ENCODE measurements around the gene MMP24. TPM values are rescaled to one million over a fixed set of nuclear protein-coding genes. Genes with fewer than 3 reads are reported as not detected.

The MMP24 gene
- total RNA-seq, 5 donors from 2014 or later (not counting 1 experiment from before 2014, with no cell fraction given) = 0.15 to 0.49 (median 0.16) TPM; not detected in 2

DNA sequence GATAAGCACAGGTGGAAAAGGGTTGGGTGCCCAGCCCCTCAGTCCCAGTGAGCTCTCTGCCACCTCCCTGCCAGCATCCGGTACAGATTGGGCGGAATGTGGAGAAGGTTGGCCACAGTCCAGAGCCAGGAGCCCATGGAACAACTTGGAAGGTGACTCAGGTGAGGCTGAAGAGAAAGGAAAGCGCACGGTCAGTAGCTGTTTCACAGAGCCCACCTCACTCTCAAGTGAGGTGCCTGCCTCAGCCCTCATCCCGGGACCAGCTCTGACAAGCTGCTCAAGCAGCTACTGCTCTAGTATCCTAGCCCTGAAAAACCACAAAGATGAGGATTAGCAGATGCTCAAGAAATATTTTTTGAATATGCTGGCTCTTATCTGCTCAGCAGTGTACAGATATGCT is 52.5 kb downstream of the MMP24 start:
- Mint-ChIP-seq H3K9me3 (no peaks in the 10 kb centered on the region), H3K4me3 (peak overlapping the region; percentile 90 to 95 (median 93)), H3K27me3 (no peaks in the 10 kb centered on the region), H3K27ac (peak overlapping the region; percentile 81 to 84), H3K36me3 (peaks cover 28% of the 10 kb centered on the region), H3K4me1 (peaks cover 28 to 43% (median 31%) of the 10 kb centered on the region in 3 donors)
- Histone ChIP-seq H3K27ac (ENCODE audit: low read length) (peak overlapping the region; percentile 94), H3K4me1 (ENCODE audit: control insufficient read depth in 1 of 2, extremely low read depth in 1 of 2, insufficient read depth in 2 of 2, low read length in 2 of 2) (peaks cover 6 to 45% of the 10 kb centered on the region in 2 experiments), H3K9me3 (no peaks in the 10 kb centered on the region), H3K27me3 (replicated peaks in 1 of 2; ENCODE audit: control insufficient read depth in 2 of 2, extremely low read depth in 1 of 2, insufficient read depth in 2 of 2, low read length in 1 of 2) (no peaks in the 10 kb centered on the region), H3K36me3 (ENCODE audit: control insufficient read depth in 2 of 2, extremely low read depth in 1 of 2, insufficient read depth in 1 of 2, low read length in 1 of 2) (peaks cover 7 to 47% of the 10 kb centered on the region in 2 donors), H3K4me3 (ENCODE audit: control insufficient read depth in 1 of 2, extremely low read depth in 1 of 2, low read length in 1 of 2) (no peak overlapping the region)
- 96% methylated on average over 3 of the region's 5 CpGs for WGBS (ENCODE audit: insufficient coverage)
- DNase-seq (no peak), ATAC-seq (replicated peaks in 1 of 4) (no peak)
- ChIA-PET CTCF (interaction anchor here (0.5 to 3.4 kb wide), 2 partner anchors 134 to 202 kb away, joined by 3 to 19 read pairs; no protein-coding TSS in a partner anchor), POLR2A (no interaction called here)

DNA sequence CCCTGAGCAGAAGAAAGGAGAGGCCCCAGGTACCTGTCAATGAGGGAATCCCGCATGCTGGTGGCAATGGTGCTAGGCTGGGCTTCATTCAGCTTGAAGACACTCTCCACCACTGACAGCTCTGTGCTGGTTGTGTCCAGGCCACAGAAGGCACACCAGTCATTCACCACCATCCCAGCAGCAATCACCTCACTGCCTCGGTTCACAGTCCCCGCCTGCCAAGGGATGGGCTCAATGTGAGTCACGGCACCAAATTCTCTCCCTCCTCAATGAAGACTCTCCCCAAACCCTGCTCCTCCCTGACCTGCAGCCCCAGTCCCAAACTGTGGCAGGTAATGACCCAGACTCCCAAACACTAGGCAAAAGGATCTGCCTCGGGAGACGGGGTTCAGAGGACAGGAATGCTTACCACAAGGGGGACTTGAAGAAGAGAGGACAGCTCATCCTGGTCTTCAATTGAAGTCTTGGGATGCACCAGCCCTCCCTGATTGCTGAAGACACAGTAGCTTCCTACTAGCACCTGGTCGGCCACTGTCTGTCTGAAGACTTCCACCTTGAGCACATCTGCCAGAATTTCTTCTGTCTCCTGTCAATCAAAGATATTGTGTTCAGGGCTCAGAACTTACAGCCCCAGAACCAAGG is 53.2 kb downstream of the MMP24 start:
- Histone ChIP-seq H3K4me3 (ENCODE audit: control insufficient read depth in 1 of 2, extremely low read depth in 1 of 2, low read length in 1 of 2) (no peak overlapping the region), H3K9me3 (no peaks in the 10 kb centered on the region), H3K36me3 (ENCODE audit: control insufficient read depth in 2 of 2, extremely low read depth in 1 of 2, insufficient read depth in 1 of 2, low read length in 1 of 2) (peaks cover 3 to 44% of the 10 kb centered on the region in 2 donors), H3K27me3 (replicated peaks in 1 of 2; ENCODE audit: control insufficient read depth in 2 of 2, extremely low read depth in 1 of 2, insufficient read depth in 2 of 2, low read length in 1 of 2) (no peaks in the 10 kb centered on the region), H3K4me1 (ENCODE audit: control insufficient read depth in 1 of 2, extremely low read depth in 1 of 2, insufficient read depth in 2 of 2, low read length in 2 of 2) (peaks cover 6 to 49% of the 10 kb centered on the region in 2 experiments), H3K27ac (ENCODE audit: low read length) (no peak overlapping the region)
- POLR2A ChIA-PET = no interaction called here
- Mint-ChIP-seq H3K4me3 (peak overlapping the region in 1 of 3 donors; percentile 22), H3K4me1 (peaks cover 29 to 44% (median 33%) of the 10 kb centered on the region in 3 donors), H3K27ac (peak overlapping the region in 1 of 2 donors; percentile 3), H3K27me3 (no peaks in the 10 kb centered on the region), H3K36me3 (peaks cover 28% of the 10 kb centered on the region), H3K9me3 (no peaks in the 10 kb centered on the region)
- no peak for DNase-seq
- WGBS (ENCODE audit: insufficient coverage) = 100% methylated on average over 3 of the region's 7 CpGs
- no peak for ATAC-seq (replicated peaks in 1 of 4)
- CTCF ChIA-PET = interaction anchor here in 1 of 2 donors (0.5 kb wide), 1 partner anchor 203 kb away, joined by 3 read pairs; no protein-coding TSS in a partner anchor

DNA sequence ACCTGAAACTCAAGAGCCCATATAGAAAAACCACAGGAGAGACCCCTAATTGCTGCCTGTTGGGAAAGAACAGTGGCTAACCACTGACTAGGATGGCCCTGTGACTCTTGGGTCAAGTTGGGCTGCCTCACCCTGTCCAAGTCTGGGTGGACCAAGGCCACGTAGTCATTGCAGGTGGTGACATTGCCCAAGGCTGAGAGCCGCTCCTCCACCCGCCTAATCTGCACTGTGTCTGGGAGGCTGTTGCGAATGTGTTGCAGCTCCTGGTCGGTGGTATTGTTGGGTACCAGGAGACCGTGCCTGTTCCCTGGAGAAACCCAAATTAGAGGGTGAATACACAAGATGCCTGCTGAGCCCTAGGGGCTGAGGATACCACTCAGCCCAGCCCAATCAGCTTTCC is 54.0 kb downstream of the MMP24 start:
- no peak overlapping the region for H3K4me3 Mint-ChIP-seq
- Histone ChIP-seq H3K4me1 (ENCODE audit: control insufficient read depth in 1 of 2, extremely low read depth in 1 of 2, insufficient read depth in 2 of 2, low read length in 2 of 2) (peaks cover 6 to 51% of the 10 kb centered on the region in 2 experiments), H3K9me3 (no peaks in the 10 kb centered on the region), H3K27ac (ENCODE audit: low read length) (no peak overlapping the region), H3K4me3 (ENCODE audit: control insufficient read depth in 1 of 2, extremely low read depth in 1 of 2, low read length in 1 of 2) (no peak overlapping the region), H3K27me3 (replicated peaks in 1 of 2; ENCODE audit: control insufficient read depth in 2 of 2, extremely low read depth in 1 of 2, insufficient read depth in 2 of 2, low read length in 1 of 2) (no peaks in the 10 kb centered on the region), H3K36me3 (ENCODE audit: control insufficient read depth in 2 of 2, extremely low read depth in 1 of 2, insufficient read depth in 1 of 2, low read length in 1 of 2) (peaks cover 3 to 37% of the 10 kb centered on the region in 2 donors)
- ATAC-seq (replicated peaks in 1 of 4) (no peak), DNase-seq (no peak)
- no peaks in the 10 kb centered on the region for H3K27me3 Mint-ChIP-seq
- H3K4me1 Mint-ChIP-seq = peaks cover 36 to 50% (median 42%) of the 10 kb centered on the region in 3 donors
- H3K27ac Mint-ChIP-seq = peak overlapping the region in 1 of 2 donors; percentile 40
- ChIA-PET CTCF (interaction anchor here in 1 of 2 donors (0.7 kb wide), 1 partner anchor 25 kb away, joined by 4 read pairs; no protein-coding TSS in a partner anchor), POLR2A (no interaction called here)
- H3K36me3 Mint-ChIP-seq = peaks cover 28% of the 10 kb centered on the region
- 98% methylated on average over 5 of the region's 6 CpGs for WGBS (ENCODE audit: insufficient coverage)
- H3K9me3 Mint-ChIP-seq = no peaks in the 10 kb centered on the region

DNA sequence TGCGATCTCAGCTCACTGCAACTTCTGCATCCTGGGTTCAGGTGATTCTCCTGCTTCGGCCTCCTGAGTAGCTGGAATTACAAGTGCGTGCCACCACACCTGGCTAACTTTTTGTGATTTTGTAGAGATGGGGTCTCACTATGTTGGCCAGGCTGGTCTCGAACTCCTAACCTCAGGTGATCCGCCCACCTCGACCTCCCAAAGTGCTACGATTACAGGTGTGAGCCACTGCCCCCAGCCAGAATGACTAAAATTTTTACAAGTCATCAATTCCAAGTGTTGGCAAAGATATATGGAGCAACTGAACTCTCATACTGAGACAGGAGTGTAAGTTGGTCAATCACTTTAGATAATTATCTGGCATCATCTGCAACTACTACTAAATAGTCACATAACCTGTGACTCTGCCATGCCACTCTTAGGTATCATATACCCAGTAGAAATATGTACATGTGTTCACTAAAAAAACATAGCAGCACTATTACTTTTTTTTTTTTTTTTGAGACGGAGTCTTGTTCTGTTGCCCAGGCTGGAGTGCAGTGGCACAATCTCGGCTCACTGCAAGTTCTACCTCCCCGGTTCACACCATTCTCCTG is 55.1 kb downstream of the MMP24 start:
- CTCF ChIA-PET = no interaction called here
- no peaks in the 10 kb centered on the region for H3K27me3 ChIP-seq (replicated peaks in 1 of 2; ENCODE audit: control insufficient read depth in 2 of 2, extremely low read depth in 1 of 2, insufficient read depth in 2 of 2, low read length in 1 of 2)
- no peak for DNase-seq
- no peaks in the 10 kb centered on the region for H3K9me3 ChIP-seq
- peaks cover 6 to 40% of the 10 kb centered on the region in 2 experiments for H3K4me1 ChIP-seq (ENCODE audit: control insufficient read depth in 1 of 2, extremely low read depth in 1 of 2, insufficient read depth in 2 of 2, low read length in 2 of 2)
- POLR2A ChIA-PET = no interaction called here
- no peak overlapping the region for H3K4me3 ChIP-seq (ENCODE audit: control insufficient read depth in 1 of 2, extremely low read depth in 1 of 2, low read length in 1 of 2)
- no peaks in the 10 kb centered on the region for H3K9me3 Mint-ChIP-seq
- H3K27ac ChIP-seq (ENCODE audit: low read length) = no peak overlapping the region
- peaks cover 3 to 32% of the 10 kb centered on the region in 2 donors for H3K36me3 ChIP-seq (ENCODE audit: control insufficient read depth in 2 of 2, extremely low read depth in 1 of 2, insufficient read depth in 1 of 2, low read length in 1 of 2)
- no peak for ATAC-seq (replicated peaks in 1 of 4)
- WGBS (ENCODE audit: insufficient coverage) = no CpG with 5 or more reads among the region's 10 CpGs
- no peak overlapping the region for H3K27ac Mint-ChIP-seq
- H3K4me1 Mint-ChIP-seq = peaks cover 37 to 50% (median 48%) of the 10 kb centered on the region in 3 donors
- H3K4me3 Mint-ChIP-seq = no peak overlapping the region
- H3K27me3 Mint-ChIP-seq = no peaks in the 10 kb centered on the region
- H3K36me3 Mint-ChIP-seq = peaks cover 28% of the 10 kb centered on the region

DNA sequence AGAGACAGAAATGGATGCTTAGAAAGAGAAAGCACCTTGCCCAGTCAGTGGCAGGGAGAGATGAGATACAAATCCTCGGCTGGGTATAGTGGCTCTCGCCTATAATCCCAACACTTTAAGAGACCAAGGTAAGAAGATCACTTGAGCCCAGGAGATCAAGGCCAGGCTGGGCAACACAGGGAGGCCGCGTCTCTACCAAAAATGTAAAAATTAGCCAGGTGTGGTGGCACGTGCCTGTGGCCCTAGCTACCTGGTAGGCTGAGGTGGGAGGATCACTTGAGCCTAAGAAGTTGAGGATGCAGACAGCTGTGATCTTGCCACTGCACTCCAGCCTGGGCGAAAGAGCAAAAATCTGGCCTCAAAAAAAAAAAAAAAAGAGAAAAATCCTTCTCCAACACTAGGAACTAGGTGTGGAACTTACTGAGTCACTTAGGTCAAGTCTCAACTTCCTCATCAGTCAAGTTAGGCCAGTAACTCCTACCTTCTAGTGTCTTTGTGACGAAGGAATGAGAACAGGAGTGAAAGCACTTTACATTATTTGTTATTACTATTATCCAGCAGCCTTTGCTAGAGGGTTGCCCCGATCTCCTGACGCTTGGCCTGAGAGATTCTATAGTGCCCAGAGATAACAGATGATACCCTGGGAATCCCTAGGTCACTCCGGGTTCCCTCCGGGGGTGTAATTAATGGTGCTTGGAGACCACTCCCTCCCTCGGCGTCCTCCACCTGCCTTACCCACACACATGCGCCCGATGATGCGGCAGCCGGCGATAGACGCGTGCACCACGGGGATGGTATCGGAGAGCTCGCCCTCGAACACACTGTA is 57.2 kb downstream of the MMP24 start:
- DNase-seq (peak in 1 of 35 experiments; percentile 30), ATAC-seq (replicated peaks in 1 of 4) (peak in 1 of 4 experiments; percentile 57)
- peaks cover 6 to 27% of the 10 kb centered on the region in 2 experiments for H3K4me1 ChIP-seq (ENCODE audit: control insufficient read depth in 1 of 2, extremely low read depth in 1 of 2, insufficient read depth in 2 of 2, low read length in 2 of 2)
- peaks cover 3 to 32% of the 10 kb centered on the region in 2 donors for H3K36me3 ChIP-seq (ENCODE audit: control insufficient read depth in 2 of 2, extremely low read depth in 1 of 2, insufficient read depth in 1 of 2, low read length in 1 of 2)
- Mint-ChIP-seq H3K9me3 (no peaks in the 10 kb centered on the region), H3K4me3 (peak overlapping the region; percentile 89 to 92 (median 90)), H3K36me3 (peaks cover 24% of the 10 kb centered on the region), H3K4me1 (peaks cover 30 to 36% (median 34%) of the 10 kb centered on the region in 3 donors), H3K27ac (peak overlapping the region; percentile 78 to 88), H3K27me3 (no peaks in the 10 kb centered on the region)
- WGBS (ENCODE audit: insufficient coverage) = 5% methylated on average over 9 of the region's 24 CpGs
- peaks cover 0 to 4% of the 10 kb centered on the region in 2 experiments for H3K27me3 ChIP-seq (replicated peaks in 1 of 2; ENCODE audit: control insufficient read depth in 2 of 2, extremely low read depth in 1 of 2, insufficient read depth in 2 of 2, low read length in 1 of 2)
- CTCF ChIA-PET = interaction anchor here (0.5 to 1.7 kb wide), 4 partner anchors 20 to 406 kb away, joined by 3 to 6 read pairs (median 4); no protein-coding TSS in a partner anchor
- H3K4me3 ChIP-seq (ENCODE audit: control insufficient read depth in 1 of 2, extremely low read depth in 1 of 2, low read length in 1 of 2) = peak overlapping the region; percentile 83 to 89
- peak overlapping the region; percentile 71 for H3K27ac ChIP-seq (ENCODE audit: low read length)
- H3K9me3 ChIP-seq = no peaks in the 10 kb centered on the region
- POLR2A ChIA-PET = interaction anchor here (0.5 to 0.6 kb wide), 3 partner anchors 193 to 1729 kb away, joined by 4 to 10 read pairs (median 6); no protein-coding TSS in a partner anchor

Measured in T-cell (primary cell).